Keratinocyte (primary cell): ENCODE measurements around the gene ACTN1.

Experiments
- CTCF ChIP-seq, 3 experiments: IDR thresholded peaks in 1 of 3; conservative IDR thresholded peaks in 1 of 3; optimal IDR thresholded peaks in 1 of 3; 2 replicates in 2 of 3; 3 replicates in 1 of 3; pipeline versions ENCODE3 to v1.5.1; 2011; ENCODE audit warnings: low read length in 3 of 3, mild to moderate bottlenecking in 3 of 3, moderate library complexity in 2 of 3, control low read depth in 1 of 3, inconsistent platforms in 1 of 3; ENCODE audit not compliant: insufficient read depth in 2 of 3; ENCODE audit errors: extremely low read depth in 1 of 3
- EZH2 ChIP-seq: IDR thresholded peaks from one replicate; pipeline ENCODE4 v1.6.1; 2012; ENCODE audit warnings: inconsistent platforms, mild to moderate bottlenecking, low read length, moderate library complexity

GRCh38 chr14:68893566-68893965 is 85.5 kb downstream of the ACTN1 start:
- no peak for TF ChIP-seq EZH2
- TF ChIP-seq CTCF (optimal IDR thresholded peaks at IDR 0.05 in 1 of 3, IDR thresholded peaks at IDR 0.05 in 1 of 3, conservative IDR thresholded peaks at IDR 0.05 in 1 of 3; ENCODE audit: extremely low read depth in 1 of 3, insufficient read depth in 2 of 3, low read length in 3 of 3) = no peak
